Activated naive CD8-positive, alpha-beta T cell treated with anti-CD3 and anti-CD28 coated beads, Interleukin-2, amount 10 ng/mL, durations not matched to agents 7 days and 5 days (primary cell): ENCODE data around the gene COL6A2. TPM values are rescaled to one million over a fixed set of nuclear protein-coding genes. Genes with fewer than 3 reads are reported as not detected.
A peak's percentile ranks its signal among the peaks of the same experiment; 100 is the strongest.
"Not testable (repeated sequence)": the region's sequence is repeated elsewhere in the genome, so short reads cannot be mapped to it uniquely, and the experiment has no call there.

Experiments used
- ATAC-seq: fragments of 150-1000 bp; cut with Tn5 transposase; one replicate; pipeline ENCODE4 v1.10.0; 2021; ENCODE audit warnings: low read depth, moderate library complexity
- POLR2A ChIA-PET: fragments of 350-600 bp; sonication (Branson Sonifier 250); formaldehyde crosslinking; loops from one replicate; lab custom pipeline; 2021; ENCODE audit warnings: antibody characterized with exemption; lab: Charles Lee
- DNase-seq: peaks from one replicate; pipeline ENCODE4 v3.0.0; 2021
- H3K27ac Mint-ChIP-seq: one replicate; pipeline ENCODE4 v1.8.0; 2022; ENCODE audit warnings: mild to moderate bottlenecking, mixed read lengths
- H3K27me3 Mint-ChIP-seq: one replicate; pipeline ENCODE4 v1.8.0; 2022; ENCODE audit warnings: mild to moderate bottlenecking, moderate library complexity, mixed read lengths
- H3K36me3 Mint-ChIP-seq: one replicate; pipeline ENCODE4 v1.8.0; 2021; ENCODE audit warnings: mild to moderate bottlenecking, mixed read lengths
- H3K4me1 Mint-ChIP-seq: one replicate; pipeline ENCODE4 v1.8.0; 2021; ENCODE audit warnings: mixed read lengths
- H3K4me3 Mint-ChIP-seq: one replicate; pipeline ENCODE4 v1.8.0; 2022; ENCODE audit warnings: mild to moderate bottlenecking, moderate library complexity, mixed read lengths
- H3K9me3 Mint-ChIP-seq: one replicate; pipeline ENCODE4 v1.8.0; 2021; ENCODE audit warnings: mixed read lengths
- total RNA-seq, 2 experiments: library from RNA; stranded (reverse); gene quantifications; one replicate each; pipeline ENCODE4 v1.2.3, GENCODE V29; 2021

Gene COL6A2
- total RNA-seq, 2 experiments from 2014 or later, result 23.8 to 23.9 TPM

- Mint-ChIP-seq H3K36me3 (no peaks in the 10 kb centered on the region), H3K27ac (no peak overlapping the region), H3K4me1 (peaks cover 15% of the 10 kb centered on the region), H3K9me3 (no peaks in the 10 kb centered on the region), H3K4me3 (no peak overlapping the region), H3K27me3 (no peaks in the 10 kb centered on the region)
- ATAC-seq (no peak), DNase-seq (no peak)
- POLR2A ChIA-PET, result no interaction called here
These were observed 44.1 kb downstream of the COL6A2 start for GRCh38 chr21:46141767-46142581.

DNA sequence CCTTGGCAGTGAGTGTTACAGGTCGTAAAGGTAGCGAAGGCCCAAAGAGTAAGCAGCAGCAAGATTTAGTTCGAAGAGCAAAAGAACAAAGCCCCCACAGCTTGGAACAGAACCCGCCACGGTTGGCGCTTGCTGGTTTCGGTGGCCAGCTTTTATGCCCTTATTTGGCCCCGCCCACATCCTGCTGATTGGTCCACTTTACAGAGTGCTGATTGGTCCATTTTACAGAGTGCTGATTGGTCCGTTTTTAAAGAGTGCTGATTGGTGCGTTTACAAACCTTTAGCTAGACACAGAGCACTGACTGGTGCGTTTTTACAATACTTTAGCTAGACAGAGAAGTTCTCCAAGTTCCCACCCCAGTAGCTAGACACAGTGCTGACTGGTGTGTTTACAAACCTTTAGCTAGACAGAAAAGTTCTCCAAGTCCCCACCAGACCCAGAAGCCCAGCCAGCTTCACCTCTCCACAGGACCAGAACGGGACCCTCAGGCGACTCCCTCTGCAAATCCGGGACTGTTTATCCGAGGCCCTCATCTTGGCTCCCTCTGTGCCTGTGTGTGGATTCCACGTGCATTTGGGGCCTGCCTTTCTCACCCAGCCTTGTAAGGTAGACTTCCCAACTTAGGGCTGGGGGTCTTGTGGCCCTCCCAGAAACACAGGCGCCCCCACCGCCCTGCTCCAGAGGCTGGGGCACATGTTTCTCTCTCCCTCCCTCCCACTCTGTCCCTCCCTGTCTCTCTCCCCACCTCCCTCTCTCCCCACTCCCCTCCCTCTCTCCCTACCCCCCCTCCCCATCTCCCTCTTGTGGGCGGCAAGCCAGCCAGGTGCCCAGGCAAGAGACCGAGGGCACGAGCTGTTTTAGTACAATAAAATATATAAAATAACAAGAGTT is 44.9 kb downstream of the COL6A2 start:
- POLR2A ChIA-PET, result interaction anchor here (1.0 to 1.6 kb wide), 6 partner anchors 86 to 316 kb away, joined by 3 to 6 read pairs (median 4); partner anchors contain the start of genes DIP2A and LSS
- Mint-ChIP-seq H3K9me3 (no peaks in the 10 kb centered on the region), H3K27ac (no peak overlapping the region), H3K27me3 (no peaks in the 10 kb centered on the region), H3K4me1 (peaks cover 15% of the 10 kb centered on the region), H3K36me3 (no peaks in the 10 kb centered on the region), H3K4me3 (no peak overlapping the region)
- ATAC-seq, result no peak
- DNase-seq, result no peak

DNA sequence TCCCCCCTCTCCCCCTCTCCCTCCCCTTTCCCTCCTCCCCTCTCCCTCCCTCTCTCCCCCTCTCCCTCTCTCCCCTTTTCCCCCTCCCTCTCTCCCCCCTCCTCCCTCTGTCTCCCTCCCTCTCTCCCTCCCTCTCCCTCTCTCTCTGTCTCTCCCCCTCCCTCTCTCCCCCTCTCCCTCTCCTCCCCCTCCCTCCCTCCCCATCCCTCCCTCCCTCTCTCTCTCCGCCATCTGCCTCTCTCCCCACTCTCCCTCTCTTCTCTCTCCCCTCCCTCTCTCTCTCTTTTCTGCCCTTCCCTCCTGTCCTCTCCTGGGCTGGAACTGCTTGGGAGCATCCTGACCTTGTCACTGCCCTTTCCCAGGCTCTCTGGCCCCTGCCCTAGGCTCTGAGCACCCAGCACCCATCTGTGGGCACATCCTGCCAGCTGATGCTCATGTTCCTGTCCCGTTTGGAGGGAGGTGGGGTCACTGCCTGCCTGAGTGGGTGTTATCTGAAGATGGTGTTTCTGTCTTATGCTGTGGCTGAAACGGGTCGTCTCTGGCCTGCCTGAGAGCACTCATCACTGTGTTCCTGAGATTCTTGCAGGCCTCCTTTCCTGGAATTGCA is 46.7 kb downstream of the COL6A2 start:
- H3K4me3 Mint-ChIP-seq, result peak overlapping the region; percentile 47
- H3K27me3 Mint-ChIP-seq, result no peaks in the 10 kb centered on the region
- no peaks in the 10 kb centered on the region for H3K9me3 Mint-ChIP-seq
- H3K27ac Mint-ChIP-seq, result peak overlapping the region; percentile 87
- DNase-seq (no peak), ATAC-seq (no peak)
- H3K36me3 Mint-ChIP-seq, result no peaks in the 10 kb centered on the region
- POLR2A ChIA-PET, result interaction anchor here (1.4 kb wide), 2 partner anchors 85 to 178 kb away, joined by 4 read pairs; partner anchors contain the start of gene LSS
- H3K4me1 Mint-ChIP-seq, result peaks cover 15% of the 10 kb centered on the region

DNA sequence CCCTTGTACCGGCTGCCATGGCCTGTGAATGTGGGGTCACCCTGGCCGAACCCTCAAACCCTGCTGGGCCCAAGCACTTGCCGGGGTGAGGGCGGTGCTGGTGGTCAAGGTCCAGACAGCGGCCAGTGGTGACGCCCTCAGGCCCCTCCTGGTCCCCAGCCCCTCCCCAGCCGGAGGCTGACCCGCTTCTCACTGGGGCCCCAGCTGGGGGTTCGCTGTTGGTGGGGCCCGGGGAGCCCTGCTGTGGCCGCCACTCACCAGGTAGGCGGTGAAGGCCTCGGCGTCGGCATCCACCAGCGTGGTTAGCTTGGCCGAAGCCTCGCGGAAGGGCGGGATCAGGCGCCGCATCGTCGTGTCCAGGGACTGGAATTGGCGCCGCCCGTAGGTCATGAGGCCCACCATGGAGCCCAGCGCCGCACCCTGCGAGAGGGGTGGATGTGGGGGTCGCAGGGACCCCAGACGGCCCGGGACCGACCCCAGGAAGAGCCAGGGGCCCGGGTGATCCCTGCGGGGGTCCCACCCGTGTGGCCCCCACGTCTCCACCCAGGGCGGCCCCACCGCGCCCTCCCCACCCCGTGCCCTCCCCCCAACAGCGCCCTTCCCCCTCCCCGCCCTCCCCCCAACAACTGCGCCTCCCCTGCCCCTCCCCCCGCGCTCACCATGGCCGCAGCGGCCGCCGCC is 47.4 kb downstream of the COL6A2 start:
- no peak for ATAC-seq
- Mint-ChIP-seq H3K9me3 (no peaks in the 10 kb centered on the region), H3K4me1 (peaks cover 15% of the 10 kb centered on the region), H3K4me3 (no peak overlapping the region), H3K27ac (no peak overlapping the region), H3K36me3 (no peaks in the 10 kb centered on the region), H3K27me3 (no peaks in the 10 kb centered on the region)
- DNase-seq, result no peak
- POLR2A ChIA-PET, result no interaction called here

DNA sequence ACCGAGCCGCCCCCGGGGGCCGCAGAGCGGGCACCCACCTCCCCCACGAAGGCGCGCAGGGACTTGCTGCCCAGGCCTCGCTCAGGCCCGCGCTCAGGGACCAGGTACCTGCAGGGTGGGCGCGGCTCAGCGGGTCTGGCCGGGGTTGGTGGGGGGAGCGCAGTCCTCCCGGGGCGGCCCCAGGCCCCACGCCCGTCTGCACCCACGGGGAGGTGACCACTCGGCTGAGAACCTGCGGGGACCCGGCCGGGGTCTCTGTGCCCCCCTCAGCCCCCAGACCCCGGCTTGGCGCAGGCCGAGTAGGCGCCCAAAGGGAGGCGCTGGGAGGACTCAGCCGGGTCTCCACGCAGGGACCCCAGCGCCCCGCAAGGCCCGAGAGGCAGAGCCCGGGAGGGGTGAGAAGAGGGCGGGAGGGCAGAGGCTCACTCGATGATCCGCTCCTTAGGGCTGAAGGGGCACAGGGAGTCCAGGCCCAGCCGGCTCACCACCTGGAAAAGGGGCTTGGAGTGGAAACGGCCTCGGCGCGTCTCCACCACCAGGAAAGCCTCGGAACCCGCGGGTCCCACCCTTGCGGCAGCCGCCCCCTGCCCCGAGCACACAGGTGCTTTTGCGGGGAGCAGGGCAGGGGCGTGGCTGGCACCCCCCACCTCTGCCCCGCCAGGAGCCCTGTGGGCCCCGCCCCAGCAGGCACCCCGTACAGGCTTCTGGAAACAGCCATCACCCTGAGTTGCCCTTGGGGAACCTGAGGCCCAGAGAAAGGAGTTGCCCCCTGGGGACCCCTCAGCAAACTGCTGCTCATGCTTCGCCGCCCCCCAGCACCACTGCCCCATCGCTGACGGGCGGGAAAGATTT is 48.2 kb downstream of the COL6A2 start:
- peaks cover 15% of the 10 kb centered on the region for H3K4me1 Mint-ChIP-seq
- POLR2A ChIA-PET, result no interaction called here
- no peak overlapping the region for H3K4me3 Mint-ChIP-seq
- DNase-seq (no peak), ATAC-seq (no peak)
- H3K9me3 Mint-ChIP-seq, result no peaks in the 10 kb centered on the region
- H3K27ac Mint-ChIP-seq, result peak overlapping the region; percentile 74
- no peaks in the 10 kb centered on the region for H3K36me3 Mint-ChIP-seq
- no peaks in the 10 kb centered on the region for H3K27me3 Mint-ChIP-seq

DNA sequence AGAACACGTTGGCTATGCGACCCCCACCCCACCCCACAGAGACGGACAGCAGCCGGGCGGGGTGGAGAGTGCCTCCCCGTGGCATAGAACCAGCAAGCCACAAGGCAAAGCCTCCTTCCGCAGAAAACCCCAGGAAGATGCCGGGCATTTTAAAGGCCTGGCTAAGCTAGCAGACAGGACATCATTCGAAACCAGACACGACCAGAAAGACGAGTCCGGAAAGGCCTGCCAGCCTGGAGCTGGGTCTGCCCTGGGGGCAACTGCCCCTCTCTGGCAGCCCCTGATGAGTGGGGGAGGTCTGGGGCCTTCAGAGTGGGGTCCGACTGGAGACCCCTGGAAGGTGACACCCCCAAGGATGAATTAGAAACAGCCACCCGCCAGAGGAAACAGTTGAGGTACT is 48.9 kb downstream of the COL6A2 start:
- H3K27me3 Mint-ChIP-seq, result no peaks in the 10 kb centered on the region
- H3K4me3 Mint-ChIP-seq, result no peak overlapping the region
- POLR2A ChIA-PET, result interaction anchor here (0.6 kb wide), 1 partner anchor 21 kb away, joined by 4 read pairs; no protein-coding TSS in a partner anchor
- DNase-seq, result no peak
- ATAC-seq, result no peak
- H3K4me1 Mint-ChIP-seq, result peaks cover 13% of the 10 kb centered on the region
- H3K36me3 Mint-ChIP-seq, result no peaks in the 10 kb centered on the region
- no peak overlapping the region for H3K27ac Mint-ChIP-seq
- H3K9me3 Mint-ChIP-seq, result no peaks in the 10 kb centered on the region

DNA sequence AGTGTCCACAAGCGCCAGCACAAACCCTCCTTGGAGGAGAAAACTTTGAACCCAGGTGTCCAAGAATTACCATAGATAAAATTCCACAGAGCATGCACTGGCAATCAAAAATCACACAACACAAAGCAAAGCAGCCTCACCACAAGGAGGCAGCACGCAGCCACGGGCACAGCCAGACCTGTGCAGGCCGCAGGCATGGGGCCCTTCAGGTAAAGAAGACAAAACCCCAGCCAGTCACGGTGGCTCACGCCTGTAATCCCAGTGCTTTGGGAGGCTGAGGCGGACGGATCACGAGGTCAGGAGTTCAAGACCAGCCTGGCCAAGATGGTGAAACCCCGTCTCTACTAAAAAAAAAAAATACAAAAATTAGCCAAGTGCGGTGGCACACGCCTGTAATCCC is 49.5 kb downstream of the COL6A2 start:
- ATAC-seq, H3K9me3 Mint-ChIP-seq, H3K27me3 Mint-ChIP-seq, H3K27ac Mint-ChIP-seq, H3K36me3 Mint-ChIP-seq, H3K4me3 Mint-ChIP-seq, POLR2A ChIA-PET: not testable (repeated sequence)
- DNase-seq, result peak; percentile 61
- peaks cover 13% of the 10 kb centered on the region for H3K4me1 Mint-ChIP-seq

GRCh38 chr21:46148106-46148505 is 50.2 kb downstream of the COL6A2 start:
- Mint-ChIP-seq H3K27me3 (no peaks in the 10 kb centered on the region), H3K9me3 (no peaks in the 10 kb centered on the region), H3K4me1 (peaks cover 10% of the 10 kb centered on the region), H3K36me3 (no peaks in the 10 kb centered on the region), H3K27ac (no peak overlapping the region), H3K4me3 (no peak overlapping the region)
- DNase-seq (no peak), ATAC-seq (no peak)
- POLR2A ChIA-PET, result no interaction called here

DNA sequence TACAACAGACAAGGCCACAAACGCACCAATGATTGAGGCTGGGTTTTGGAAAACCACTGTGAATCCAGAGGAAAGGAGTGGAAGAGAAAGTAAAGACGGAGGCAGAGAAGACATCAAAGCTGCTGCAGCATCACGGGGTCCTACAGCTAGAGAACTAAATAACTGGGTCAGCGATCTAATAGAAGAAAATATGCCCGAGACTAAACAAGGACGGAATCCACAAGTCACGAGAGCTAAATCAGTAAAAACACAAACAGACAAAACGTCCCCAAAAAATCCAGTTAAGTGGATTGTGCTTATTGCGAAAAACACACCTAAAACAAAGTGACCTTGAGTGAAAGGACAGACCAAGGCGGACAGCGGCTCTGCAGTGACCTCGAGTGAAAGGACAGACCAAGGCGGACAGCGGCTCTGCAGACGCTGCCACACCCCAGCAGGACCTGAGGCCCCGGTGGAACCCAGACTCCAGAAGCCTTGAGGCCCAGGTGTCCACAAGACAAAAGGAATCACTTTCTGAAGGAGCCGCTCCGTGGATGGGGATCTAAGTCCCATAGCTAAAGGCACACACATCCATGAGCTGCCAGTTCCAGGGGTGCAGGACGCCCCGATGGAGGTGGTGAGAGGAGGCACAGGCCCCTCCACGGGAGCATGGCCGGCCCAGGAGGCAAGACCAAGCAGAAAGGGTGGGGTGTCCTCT is 51.4 kb downstream of the COL6A2 start:
- H3K36me3 Mint-ChIP-seq, result no peaks in the 10 kb centered on the region
- no peaks in the 10 kb centered on the region for H3K9me3 Mint-ChIP-seq
- no peak for DNase-seq
- no peak overlapping the region for H3K4me3 Mint-ChIP-seq
- H3K27ac Mint-ChIP-seq, result no peak overlapping the region
- no peaks in the 10 kb centered on the region for H3K27me3 Mint-ChIP-seq
- peaks cover 3% of the 10 kb centered on the region for H3K4me1 Mint-ChIP-seq
- no peak for ATAC-seq
- POLR2A ChIA-PET, result no interaction called here

DNA sequence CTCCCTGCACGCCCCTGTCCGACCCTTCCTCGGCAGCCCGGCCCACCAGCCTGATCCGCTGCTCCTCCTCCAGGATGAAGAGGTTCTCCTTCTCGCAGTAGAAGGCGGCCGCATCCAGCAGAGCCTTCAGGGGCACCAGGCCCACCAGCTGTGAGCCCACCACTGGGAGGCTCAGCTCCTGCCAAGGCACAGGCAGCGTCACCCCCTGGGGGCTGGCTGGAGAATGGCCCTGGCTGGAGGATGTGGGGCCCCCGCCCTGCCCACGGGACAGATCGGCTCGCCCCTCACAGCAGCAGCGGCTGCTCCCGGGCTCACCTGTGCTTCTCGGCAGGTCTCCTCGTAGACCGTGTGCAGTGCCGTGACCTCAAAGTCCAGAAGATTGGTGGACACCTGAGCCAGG is 52.2 kb downstream of the COL6A2 start:
- Mint-ChIP-seq H3K4me1 (no peaks in the 10 kb centered on the region), H3K27me3 (no peaks in the 10 kb centered on the region), H3K36me3 (no peaks in the 10 kb centered on the region), H3K27ac (no peak overlapping the region), H3K4me3 (no peak overlapping the region), H3K9me3 (no peaks in the 10 kb centered on the region)
- DNase-seq (peak; percentile 20), ATAC-seq (no peak)
- POLR2A ChIA-PET, result no interaction called here

GRCh38 chr21:46150491-46151121 is 52.7 kb downstream of the COL6A2 start:
- Mint-ChIP-seq H3K9me3 (no peaks in the 10 kb centered on the region), H3K27ac (no peak overlapping the region), H3K27me3 (no peaks in the 10 kb centered on the region), H3K4me3 (no peak overlapping the region), H3K36me3 (no peaks in the 10 kb centered on the region), H3K4me1 (no peaks in the 10 kb centered on the region)
- ATAC-seq, result no peak
- POLR2A ChIA-PET, result no interaction called here
- peak; percentile 25 for DNase-seq
